ENCODE measurements around the gene TGFBRAP1.
"Not testable (repeated sequence)": the region's sequence is repeated elsewhere in the genome, so short reads cannot be mapped to it uniquely, and the experiment has no call there.

The TGFBRAP1 gene

DNA sequence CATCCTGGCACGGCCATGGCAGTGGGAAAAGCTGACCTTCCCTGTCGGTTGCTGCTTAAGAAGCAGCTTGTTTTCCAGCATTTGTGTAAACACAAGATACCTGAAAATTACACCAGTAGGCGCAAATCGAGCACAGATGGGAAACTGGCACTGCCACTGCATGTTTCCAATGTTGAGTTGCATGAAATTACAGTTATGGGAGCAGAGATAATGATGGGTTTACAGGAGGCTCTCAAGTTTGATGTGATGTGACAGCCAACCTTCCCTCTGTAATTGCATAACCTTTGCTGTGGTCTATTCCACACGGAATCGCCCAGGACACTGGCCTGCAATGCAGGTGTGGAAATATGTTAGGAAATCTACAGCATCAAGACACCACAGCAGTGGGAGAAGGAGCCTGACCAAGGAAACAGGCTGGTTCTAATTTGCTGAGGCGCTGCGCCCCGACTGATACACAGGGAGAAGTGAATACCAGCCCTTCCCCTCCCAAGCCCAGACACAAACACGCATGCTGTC, 70.6 kb downstream of the TGFBRAP1 start:
- ChIA-PET CTCF (no interaction called here), POLR2A (ENCODE audit: low non-redundant PET) (no interaction called here)
- no peak for TF ChIP-seq CTCF (conservative IDR thresholded peaks at IDR 0.05; ENCODE audit: low read depth)
- no peak overlapping the region for H3K27ac ChIP-seq
- DNase-seq (ENCODE audit: low spot score), result no peak

GRCh38 chr2:105257981-105258380, 71.6 kb downstream of the TGFBRAP1 start:
- CTCF ChIA-PET, result interaction anchor here (0.6 kb wide), 1 partner anchor 207 kb away, joined by 5 read pairs; no protein-coding TSS in a partner anchor
- DNase-seq (ENCODE audit: low spot score), result no peak
- POLR2A ChIA-PET (ENCODE audit: low non-redundant PET), result no interaction called here
- H3K27ac ChIP-seq, result no peak overlapping the region
- no peak for TF ChIP-seq CTCF (conservative IDR thresholded peaks at IDR 0.05; ENCODE audit: low read depth)

DNA sequence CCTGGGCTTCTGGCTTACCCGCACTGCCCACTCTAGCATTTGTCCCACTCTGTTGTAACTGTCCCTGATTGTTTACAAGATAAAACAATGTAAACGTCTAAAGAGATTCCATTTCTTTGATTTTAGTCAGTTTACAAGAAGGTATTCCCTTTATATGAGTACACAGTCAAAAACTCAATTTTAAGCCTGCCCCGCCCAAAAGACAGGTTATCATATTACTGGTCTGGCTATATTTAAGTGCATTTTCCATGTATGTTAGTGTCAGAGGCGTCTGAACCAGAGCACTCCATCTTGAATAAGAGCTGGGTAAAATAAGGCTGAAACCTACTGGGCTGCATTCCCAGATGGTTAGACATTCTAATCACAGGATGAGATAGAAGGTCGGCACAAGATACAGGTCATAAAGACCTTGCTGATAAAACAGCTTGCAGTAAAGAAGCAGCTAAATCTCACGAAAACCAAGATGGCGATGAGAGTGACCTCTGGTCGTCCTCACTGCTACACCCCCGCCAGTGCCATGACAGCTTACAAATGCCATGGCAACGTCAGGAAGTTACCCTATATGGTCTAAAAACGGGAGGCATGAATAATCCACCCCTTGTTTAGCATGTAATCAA, 73.0 kb downstream of the TGFBRAP1 start:
- ChIA-PET POLR2A (ENCODE audit: low non-redundant PET) (no interaction called here), CTCF (no interaction called here)
- no peak overlapping the region for H3K27ac ChIP-seq
- no peak for TF ChIP-seq CTCF (conservative IDR thresholded peaks at IDR 0.05; ENCODE audit: low read depth)
- DNase-seq (ENCODE audit: low spot score), result no peak

- POLR2A ChIA-PET (ENCODE audit: low non-redundant PET), result no interaction called here
- DNase-seq (ENCODE audit: low spot score), result no peak
- no peak overlapping the region for H3K27ac ChIP-seq
- no peak for TF ChIP-seq CTCF (conservative IDR thresholded peaks at IDR 0.05; ENCODE audit: low read depth)
- CTCF ChIA-PET, result interaction anchor here (0.8 kb wide), 1 partner anchor 16 kb away, joined by 3 read pairs; no protein-coding TSS in a partner anchor
Observed at GRCh38 chr2:105255979-105256378, 73.6 kb downstream of the TGFBRAP1 start.

DNA sequence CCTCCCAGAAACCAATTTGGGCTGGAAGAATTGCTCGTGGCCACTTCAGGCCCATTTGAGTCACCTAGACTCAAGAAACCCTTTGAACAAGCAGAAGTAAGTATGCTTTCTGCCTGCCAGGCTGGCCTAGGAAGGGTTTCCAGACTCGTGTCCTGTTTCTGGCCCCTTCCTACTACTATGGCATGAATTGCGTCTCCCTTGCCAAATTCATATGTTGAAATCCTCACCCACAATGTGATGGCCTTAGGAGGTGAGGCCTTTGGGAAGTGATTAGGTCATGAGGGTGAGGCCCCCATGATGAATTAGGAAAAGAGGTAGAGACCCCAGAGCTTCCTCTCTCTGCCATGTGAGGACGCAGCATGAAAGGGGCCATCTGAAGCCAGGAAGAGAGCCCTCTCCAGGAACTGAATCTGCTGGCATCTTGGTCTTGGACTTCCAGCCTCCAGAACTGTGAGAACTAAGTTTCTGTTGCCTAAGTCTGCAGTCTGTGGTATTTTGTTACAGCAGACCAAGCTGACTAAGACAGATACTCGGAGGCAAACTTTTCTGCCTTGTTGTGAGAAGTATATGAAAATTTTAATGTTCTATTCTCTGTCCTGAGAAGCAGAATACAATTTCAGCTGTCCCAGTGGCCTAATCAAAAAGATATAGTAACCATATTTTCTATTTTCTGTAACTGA, 74.9 kb downstream of the TGFBRAP1 start:
- no peak for TF ChIP-seq CTCF (conservative IDR thresholded peaks at IDR 0.05; ENCODE audit: low read depth)
- no peak overlapping the region for H3K27ac ChIP-seq
- POLR2A ChIA-PET (ENCODE audit: low non-redundant PET), result no interaction called here
- DNase-seq (ENCODE audit: low spot score), result no peak
- CTCF ChIA-PET, result no interaction called here

DNA sequence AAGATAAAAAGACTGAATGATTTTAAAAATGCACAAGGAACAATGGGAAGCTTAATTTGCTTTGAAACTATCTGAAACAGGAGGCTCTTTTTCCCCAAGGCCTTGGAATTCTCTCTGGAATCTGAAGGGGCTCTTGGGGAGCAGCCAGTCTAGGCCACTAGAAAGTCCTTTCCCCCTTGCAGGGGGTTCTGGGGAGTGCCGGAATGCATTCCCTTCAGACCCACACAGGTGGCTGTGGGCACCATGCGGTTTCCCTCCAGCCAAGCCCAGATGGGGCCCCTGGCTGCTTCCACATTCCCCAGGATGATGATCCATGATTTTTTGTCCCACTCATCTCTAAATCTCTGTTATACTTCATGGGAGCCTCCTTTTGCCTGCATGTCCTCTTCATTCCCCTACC, 77.3 kb downstream of the TGFBRAP1 start:
- POLR2A ChIA-PET (ENCODE audit: low non-redundant PET), result no interaction called here
- H3K27ac ChIP-seq, result no peak overlapping the region
- CTCF ChIA-PET, result interaction anchor here (0.6 kb wide), 1 partner anchor 815 kb away, joined by 3 read pairs; no protein-coding TSS in a partner anchor
- DNase-seq (ENCODE audit: low spot score), result no peak
- TF ChIP-seq CTCF (conservative IDR thresholded peaks at IDR 0.05; ENCODE audit: low read depth), result no peak

- POLR2A ChIA-PET (ENCODE audit: low non-redundant PET); H3K27ac ChIP-seq; CTCF ChIA-PET; DNase-seq (ENCODE audit: low spot score): not testable (repeated sequence)
Observed at GRCh38 chr2:105251016-105251648, 78.4 kb downstream of the TGFBRAP1 start.

Data from RWPE1 (cell line).